Effector memory CD4-positive, alpha-beta T cell (primary cell): Measurements from ENCODE around the gene CMTM3.

ENCODE experiments used
- DNase-seq, 3 donors: peaks; one replicate each; pipeline ENCODE4 v3.0.0-alpha.2; 2020
- H3K27ac ChIP-seq: 2 replicates; pipeline ENCODE4 v1.7.0; 2013; ENCODE audit warnings: mild to moderate bottlenecking, low read length, moderate library complexity; ENCODE audit not compliant: insufficient read depth, poor library complexity, severe bottlenecking
- H3K27me3 ChIP-seq: replicated peaks from 2 replicates; pipeline ENCODE4 v1.7.0; 2013; ENCODE audit warnings: mild to moderate bottlenecking, low read length; ENCODE audit not compliant: insufficient read depth, control insufficient read depth, poor library complexity, severe bottlenecking
- H3K36me3 ChIP-seq: 2 replicates; pipeline ENCODE4 v1.7.0; 2013; ENCODE audit warnings: mild to moderate bottlenecking, low read length, moderate library complexity; ENCODE audit not compliant: control insufficient read depth, insufficient read depth
- H3K4me1 ChIP-seq: 2 replicates; pipeline ENCODE4 v1.7.0; 2013; ENCODE audit warnings: low read length, mild to moderate bottlenecking; ENCODE audit not compliant: control insufficient read depth, insufficient read depth, poor library complexity, severe bottlenecking
- H3K4me3 ChIP-seq: 2 replicates; pipeline ENCODE4 v1.7.0; 2013; ENCODE audit warnings: low read length, low read depth, mild to moderate bottlenecking; ENCODE audit not compliant: insufficient read depth, poor library complexity, severe bottlenecking
- H3K9me3 ChIP-seq: 2 replicates; pipeline ENCODE4 v1.7.0; 2013; ENCODE audit warnings: mild to moderate bottlenecking, low read length, moderate library complexity; ENCODE audit not compliant: control insufficient read depth

Gene CMTM3

DNA sequence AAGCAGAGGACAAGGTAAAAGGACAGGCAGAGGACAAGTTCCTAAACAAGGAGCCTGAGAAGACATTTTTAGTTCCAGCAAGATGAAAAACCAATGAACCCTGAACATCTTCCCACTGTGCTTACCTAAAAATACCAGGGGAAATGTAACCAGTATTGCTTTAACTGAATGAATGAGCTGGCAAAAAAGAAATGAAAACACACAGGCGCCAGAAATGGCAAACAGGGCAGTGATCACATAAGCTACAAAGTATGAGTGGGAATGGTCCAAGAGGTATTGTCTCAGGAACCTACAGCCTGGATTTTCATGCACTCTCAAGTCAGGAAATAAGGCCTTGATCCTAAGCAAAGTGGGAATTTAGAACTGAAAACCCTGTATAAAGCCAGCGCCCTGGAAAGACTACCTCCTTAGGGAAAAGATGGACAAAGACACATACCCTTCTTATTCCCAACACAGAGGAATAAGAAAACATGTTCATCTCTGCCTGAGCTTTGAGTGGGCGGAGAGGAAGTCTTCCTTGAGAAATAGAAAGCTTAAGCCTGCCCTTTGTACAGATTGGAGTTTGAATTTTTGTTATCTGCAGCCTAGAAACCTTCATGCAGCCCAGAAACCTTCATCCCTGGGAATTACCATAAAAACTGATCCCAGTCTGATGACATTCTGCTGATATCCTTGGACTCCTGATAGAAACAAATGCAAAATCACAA, 23.1 kb upstream of the CMTM3 start:
- H3K27me3 ChIP-seq = peaks cover 8% of the 10 kb centered on the region
- DNase-seq = no peak

DNA sequence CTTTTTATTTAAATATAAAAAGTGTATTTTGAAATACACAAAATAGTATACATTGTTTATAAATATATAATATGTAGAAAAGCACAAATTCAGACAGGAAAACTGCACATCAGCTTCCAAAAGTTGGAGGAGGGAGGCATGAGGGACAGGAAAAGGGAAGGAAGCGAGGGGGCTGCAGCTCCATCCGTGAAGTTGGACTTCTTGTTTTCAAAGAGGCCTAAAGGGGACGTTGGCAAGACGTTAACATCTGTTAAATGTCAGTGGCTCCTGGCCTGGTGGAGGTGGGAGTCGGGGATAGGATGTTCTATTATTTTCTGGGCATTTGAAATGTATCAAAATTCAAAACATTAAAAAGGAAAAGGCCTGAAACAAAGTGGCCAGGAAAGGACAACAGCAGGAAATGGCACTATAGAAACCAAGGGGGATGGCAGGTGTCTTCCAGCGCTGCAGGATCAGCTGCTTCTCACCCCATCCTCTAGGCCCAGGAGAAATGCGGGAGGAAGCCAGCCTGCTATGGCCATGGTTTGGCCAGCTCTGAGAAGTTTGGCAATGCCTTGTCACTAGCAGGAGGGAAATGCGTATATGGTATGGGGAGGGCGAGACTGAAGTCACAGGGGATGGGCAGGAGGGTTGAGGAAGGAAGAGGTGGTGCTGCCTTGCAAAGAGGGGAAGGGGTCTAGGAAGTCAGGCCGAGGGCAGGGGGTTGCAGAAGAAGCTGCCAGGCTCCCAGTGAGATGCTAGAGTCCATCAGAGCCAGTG, 18.8 kb upstream of the CMTM3 start:
- no peak overlapping the region for H3K27ac ChIP-seq
- no peak for DNase-seq
- no peaks in the 10 kb centered on the region for H3K36me3 ChIP-seq
- no peak overlapping the region for H3K4me3 ChIP-seq
- no peaks in the 10 kb centered on the region for H3K27me3 ChIP-seq
- H3K4me1 ChIP-seq = peaks cover 10% of the 10 kb centered on the region
- no peaks in the 10 kb centered on the region for H3K9me3 ChIP-seq

More for the DNA sequence above, 23.1 kb upstream of the CMTM3 start:
- Histone ChIP-seq H3K4me1 (peaks cover 9% of the 10 kb centered on the region), H3K4me3 (no peak overlapping the region), H3K27ac (no peak overlapping the region), H3K9me3 (no peaks in the 10 kb centered on the region), H3K36me3 (no peaks in the 10 kb centered on the region)

DNA sequence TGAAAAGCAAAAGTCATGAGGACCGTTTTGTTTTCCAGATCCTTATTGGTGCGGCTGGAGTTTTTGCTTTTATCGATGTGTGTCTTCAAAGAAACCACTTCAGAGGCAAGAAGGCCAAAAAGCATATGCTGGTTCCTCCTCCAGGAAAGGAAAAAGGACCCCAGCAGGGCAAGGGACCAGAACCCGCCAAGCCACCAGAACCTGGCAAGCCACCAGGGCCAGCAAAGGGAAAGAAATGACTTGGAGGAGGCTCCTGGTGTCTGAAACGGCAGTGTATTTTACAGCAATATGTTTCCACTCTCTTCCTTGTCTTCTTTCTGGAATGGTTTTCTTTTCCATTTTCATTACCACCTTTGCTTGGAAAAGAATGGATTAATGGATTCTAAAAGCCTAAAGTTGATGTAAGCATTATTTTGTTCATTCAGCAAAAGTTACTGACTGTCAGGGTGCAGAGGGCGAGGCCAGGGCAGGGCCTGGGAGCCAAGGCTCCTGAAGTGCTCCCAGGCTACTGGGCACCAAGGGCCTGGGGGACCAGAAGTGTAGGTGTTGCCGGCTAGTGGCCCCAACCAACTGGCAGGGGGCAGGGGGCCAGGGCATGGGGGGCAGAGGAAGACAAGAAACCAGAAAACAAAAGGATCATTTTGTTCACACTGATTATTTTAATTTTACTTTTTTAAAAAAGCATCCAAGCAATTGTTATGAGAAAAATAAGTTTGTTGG, 16.5 kb upstream of the CMTM3 start:
- H3K4me1 ChIP-seq = peaks cover 10% of the 10 kb centered on the region
- H3K9me3 ChIP-seq = no peaks in the 10 kb centered on the region
- no peak overlapping the region for H3K4me3 ChIP-seq
- H3K27me3 ChIP-seq = no peaks in the 10 kb centered on the region
- H3K27ac ChIP-seq = no peak overlapping the region
- no peaks in the 10 kb centered on the region for H3K36me3 ChIP-seq
- DNase-seq = no peak

DNA sequence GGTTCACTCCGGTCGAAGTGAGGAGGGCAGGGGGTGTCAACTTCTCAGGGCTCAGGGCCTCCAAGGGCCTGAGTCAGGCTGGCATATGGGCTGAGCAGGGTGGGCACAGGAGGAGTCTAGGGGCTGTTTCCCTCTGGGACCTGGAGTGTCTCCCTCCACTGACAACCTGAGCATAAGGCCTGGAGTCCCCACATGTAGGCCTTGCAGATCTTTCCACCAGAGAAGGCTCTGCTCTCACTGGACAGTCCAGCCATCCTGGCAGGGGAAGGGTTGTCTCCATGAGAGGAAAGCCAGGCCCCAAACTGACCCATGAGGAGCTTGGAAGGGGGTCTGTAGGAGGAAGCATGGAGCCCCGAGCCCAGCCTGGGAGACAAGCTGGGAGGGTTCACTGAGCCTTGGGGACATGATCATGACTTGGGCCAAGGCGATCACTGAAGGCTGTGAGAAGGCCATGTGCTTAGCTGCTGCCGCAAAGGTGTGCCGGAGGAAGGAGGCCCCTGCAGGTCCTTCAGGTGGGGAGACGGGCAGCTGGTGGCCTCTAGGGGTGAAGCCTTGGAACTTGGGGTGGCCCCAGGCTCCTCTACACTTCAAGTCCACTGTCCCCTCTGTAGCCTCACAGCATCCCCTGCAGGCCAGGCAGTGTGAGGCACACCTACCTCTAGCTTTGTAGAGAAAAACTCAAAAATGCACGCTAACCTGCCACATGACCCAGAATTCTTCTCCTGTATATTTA, 15.4 kb upstream of the CMTM3 start:
- Histone ChIP-seq H3K9me3 (no peaks in the 10 kb centered on the region), H3K36me3 (no peaks in the 10 kb centered on the region), H3K27me3 (no peaks in the 10 kb centered on the region), H3K4me3 (no peak overlapping the region), H3K27ac (no peak overlapping the region), H3K4me1 (peaks cover 10% of the 10 kb centered on the region)
- DNase-seq = peak; percentile 48 to 50 (median 48)

DNA sequence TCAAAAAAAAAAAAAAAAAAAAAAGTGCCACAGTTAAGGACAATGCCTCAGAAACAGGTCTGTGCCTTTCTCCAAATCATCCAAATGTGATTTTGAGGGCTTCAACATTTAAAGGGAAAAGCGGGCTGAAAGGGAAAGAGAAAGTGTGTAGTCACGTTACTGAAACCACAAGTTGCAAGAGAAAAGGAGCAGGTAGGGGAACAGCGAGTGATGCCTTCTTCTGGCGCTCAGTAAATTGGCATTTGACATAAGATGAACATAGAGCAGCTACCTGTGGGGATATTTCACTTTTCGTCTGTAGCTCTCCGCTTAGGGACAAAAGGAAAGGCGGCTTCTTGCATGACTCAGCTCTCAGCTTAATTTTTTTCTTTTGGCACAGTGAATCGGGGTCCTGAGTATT, 14.2 kb upstream of the CMTM3 start:
- H3K36me3 ChIP-seq = no peaks in the 10 kb centered on the region
- no peaks in the 10 kb centered on the region for H3K27me3 ChIP-seq
- H3K9me3 ChIP-seq = no peaks in the 10 kb centered on the region
- peaks cover 10% of the 10 kb centered on the region for H3K4me1 ChIP-seq
- H3K4me3 ChIP-seq = peak overlapping the region; percentile 36
- H3K27ac ChIP-seq = no peak overlapping the region
- DNase-seq = no peak

- peaks cover 10% of the 10 kb centered on the region for H3K4me1 ChIP-seq
- H3K9me3 ChIP-seq = no peaks in the 10 kb centered on the region
These were observed 13.5 kb upstream of the CMTM3 start for GRCh38 chr16:66591018-66591417.

GRCh38 chr16:66592241-66592640, 12.3 kb upstream of the CMTM3 start:
- H3K27ac ChIP-seq = no peak overlapping the region
- H3K36me3 ChIP-seq = no peaks in the 10 kb centered on the region
- H3K4me1 ChIP-seq = peaks cover 10% of the 10 kb centered on the region
- no peaks in the 10 kb centered on the region for H3K9me3 ChIP-seq
- DNase-seq = no peak
- H3K4me3 ChIP-seq = no peak overlapping the region
- no peaks in the 10 kb centered on the region for H3K27me3 ChIP-seq

More at GRCh38 chr16:66591018-66591417, 13.5 kb upstream of the CMTM3 start:
- DNase-seq = no peak
- H3K27me3 ChIP-seq = no peaks in the 10 kb centered on the region
- H3K4me3 ChIP-seq = no peak overlapping the region
- H3K36me3 ChIP-seq = no peaks in the 10 kb centered on the region
- no peak overlapping the region for H3K27ac ChIP-seq

- no peak overlapping the region for H3K4me3 ChIP-seq
These were observed 11.7 kb upstream of the CMTM3 start for GRCh38 chr16:66592814-66593213.

DNA sequence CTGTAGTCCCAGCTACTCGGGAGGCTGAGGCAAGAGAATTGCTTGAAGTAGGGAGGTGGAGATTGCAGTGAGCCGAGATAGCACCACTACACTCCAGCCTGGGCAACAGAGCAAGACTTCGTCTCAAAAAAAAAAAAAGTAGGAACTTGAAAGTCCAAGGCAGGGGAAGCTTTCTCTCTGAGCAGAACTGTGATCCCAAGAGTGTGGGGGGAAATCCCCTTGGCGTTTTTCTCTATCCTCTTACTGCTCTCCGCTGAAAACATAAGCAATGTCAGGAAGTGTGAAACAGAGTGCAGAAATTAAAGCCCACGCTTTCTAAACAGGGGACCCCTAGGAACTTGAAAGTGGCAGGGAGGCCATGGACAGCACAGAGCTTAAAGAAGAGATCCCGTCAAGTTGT, 9.8 kb upstream of the CMTM3 start:
- DNase-seq = no peak
- peaks cover 6% of the 10 kb centered on the region for H3K4me1 ChIP-seq
- H3K27me3 ChIP-seq = no peaks in the 10 kb centered on the region
- H3K36me3 ChIP-seq = no peaks in the 10 kb centered on the region
- H3K27ac ChIP-seq = no peak overlapping the region
- H3K9me3 ChIP-seq = no peaks in the 10 kb centered on the region
- no peak overlapping the region for H3K4me3 ChIP-seq

More at GRCh38 chr16:66592814-66593213, 11.7 kb upstream of the CMTM3 start:
- H3K27me3 ChIP-seq = no peaks in the 10 kb centered on the region
- H3K27ac ChIP-seq = no peak overlapping the region
- peaks cover 13% of the 10 kb centered on the region for H3K4me1 ChIP-seq
- H3K9me3 ChIP-seq = no peaks in the 10 kb centered on the region
- DNase-seq = no peak
- H3K36me3 ChIP-seq = no peaks in the 10 kb centered on the region
